Panc1 (cell line): Measurements from ENCODE around the gene INCA1. TPM values are rescaled to one million over a fixed set of nuclear protein-coding genes. Genes with fewer than 3 reads are reported as not detected.

ENCODE experiments used
- ATAC-seq: fragments of 200-7000 bp; cut with Tn5 transposase; 2 replicates; pipeline ENCODE4 v1.9.1; 2020; ENCODE audit warnings: mild to moderate bottlenecking, moderate library complexity
- BruUV-seq: library from RNA; stranded (reverse); fragments of 400-500 nt; replicated peaks from 2 replicates; lab custom pipeline; 2021; lab: Mats Ljungman, UMichigan
- CTCF ChIA-PET: fragments of 300-600 bp; sonication (Branson Sonifier 250); formaldehyde crosslinking; loops from one replicate; lab custom pipeline; 2022; ENCODE audit warnings: antibody characterized with exemption; lab: Charles Lee
- POLR2A ChIA-PET: fragments of 300-600 bp; sonication (Branson Sonifier 250); formaldehyde crosslinking; loops from one replicate; lab custom pipeline; 2022; ENCODE audit warnings: antibody characterized with exemption; lab: Charles Lee
- DNase-seq: peaks from one replicate; pipeline ENCODE4 v3.0.0-alpha.2; 2010; ENCODE audit warnings: low read depth, low spot score
- H3K27ac ChIP-seq: 2 replicates; pipeline ENCODE4 v1.5.1; 2011; ENCODE audit warnings: mild to moderate bottlenecking, low read length, inconsistent platforms
- H3K27me3 ChIP-seq: fragments of 200-500 bp; sonication (Bioruptor generic); 2 replicates; pipeline ENCODE4 v1.6.0; 2014; ENCODE audit warnings: low read length, inconsistent platforms; ENCODE audit not compliant: control insufficient read depth, insufficient read depth
- H3K36me3 ChIP-seq: fragments of 200-500 bp; sonication (Bioruptor generic); 2 replicates; pipeline ENCODE4 v1.5.1; 2014; ENCODE audit warnings: inconsistent platforms, mild to moderate bottlenecking, low read length, moderate library complexity; ENCODE audit not compliant: control insufficient read depth, insufficient read depth
- H3K4me1 ChIP-seq: 2 replicates; pipeline ENCODE4 v1.5.1; 2011; ENCODE audit warnings: inconsistent platforms, mild to moderate bottlenecking, low read length, moderate library complexity; ENCODE audit not compliant: control insufficient read depth, insufficient read depth
- H3K4me3 ChIP-seq, 2 experiments: 2 replicates each; pipeline ENCODE4 v1.5.1; 2011 to 2012; ENCODE audit warnings: low read depth in 2 of 2, low read length in 2 of 2, mild to moderate bottlenecking in 2 of 2, inconsistent platforms in 1 of 2, moderate library complexity in 1 of 2
- H3K9me3 ChIP-seq: fragments of 200-500 bp; sonication (Bioruptor generic); 2 replicates; pipeline ENCODE4 v1.5.1; 2014; ENCODE audit warnings: low read depth, mild to moderate bottlenecking, inconsistent platforms, low read length, moderate library complexity; ENCODE audit not compliant: control insufficient read depth, insufficient read depth
- CTCF ChIP-seq: fragments of 450-650 bp; IDR thresholded peaks from 2 replicates; pipeline ENCODE4 v1.5.1; 2017; ENCODE audit warnings: mild to moderate bottlenecking
- POLR2AphosphoS5 ChIP-seq: IDR thresholded peaks from 2 replicates; pipeline ENCODE4 v1.6.1; 2012; ENCODE audit warnings: mild to moderate bottlenecking, low read depth, low read length, moderate library complexity
- REST ChIP-seq, 2 experiments: IDR thresholded peaks; 2 replicates each; pipeline ENCODE4 v1.6.1; 2011 to 2012; ENCODE audit warnings: low read depth in 2 of 2, control low read depth in 1 of 2, low read length in 1 of 2, mild to moderate bottlenecking in 1 of 2, moderate library complexity in 1 of 2; ENCODE audit not compliant: insufficient read depth in 1 of 2
- SIN3A ChIP-seq: IDR thresholded peaks from 2 replicates; pipeline ENCODE4 v1.6.1; 2012; ENCODE audit warnings: low read depth, mild to moderate bottlenecking, low read length, moderate library complexity, borderline replicate concordance; ENCODE audit not compliant: insufficient read depth
- TCF7L2 ChIP-seq: IDR thresholded peaks from 2 replicates; pipeline ENCODE4 v1.6.1; 2011; ENCODE audit warnings: mild to moderate bottlenecking, low read depth, low read length, inconsistent platforms
- in situ Hi-C: cut with HindIII; loops from 2 replicates; pipeline ENCODE4 v1.10.0; 2016; ENCODE audit warnings: low sequenced_read_pairs, low pct_unique_long_range_greater_than_20kb
- intact Hi-C: fragments of 100-400 bp; cut with micrococcal nuclease; formaldehyde crosslinking; loops from one replicate; pipeline ENCODE4 v1.10.0; 2022; ENCODE audit not compliant: unreplicated experiment
- total RNA-seq: library from RNA; stranded (reverse); gene quantifications from one replicate; pipeline ENCODE4 v1.2.1, GENCODE V29; 2021; ENCODE audit not compliant: unreplicated experiment

INCA1 gene
- total RNA-seq, 1 experiment from 2014 or later: 1.7 TPM

- in situ Hi-C loops (no loop called here), intact Hi-C loops (no loop called here)
- no peaks in the 10 kb centered on the region for H3K4me1 ChIP-seq
- TF ChIP-seq SIN3A (no peak), CTCF (no peak), TCF7L2 (no peak), REST (IDR thresholded peaks at IDR 0.05; ENCODE audit: insufficient read depth in 1 of 2, low read depth in 2 of 2, low read length in 1 of 2) (no peak), POLR2AphosphoS5 (no peak)
- H3K27ac ChIP-seq: no peak overlapping the region
- H3K9me3 ChIP-seq: no peaks in the 10 kb centered on the region
- H3K27me3 ChIP-seq: no peaks in the 10 kb centered on the region
- no peak for ATAC-seq
- BruUV-seq: no TSS peak
- ChIA-PET POLR2A (interaction anchor here (0.5 kb wide), 1 partner anchor 1459 kb away, joined by 6 read pairs; no protein-coding TSS in a partner anchor), CTCF (no interaction called here)
- no peak for DNase-seq
- no peaks in the 10 kb centered on the region for H3K36me3 ChIP-seq
- H3K4me3 ChIP-seq: no peak overlapping the region
Measured at GRCh38 chr17:4978726-4979125, 18.6 kb downstream of the INCA1 start.

- no peaks in the 10 kb centered on the region for H3K9me3 ChIP-seq
- peaks cover 8% of the 10 kb centered on the region for H3K4me1 ChIP-seq
- TF ChIP-seq SIN3A: no peak
- TF ChIP-seq TCF7L2: no peak
- no peak for TF ChIP-seq REST (IDR thresholded peaks at IDR 0.05; ENCODE audit: insufficient read depth in 1 of 2, low read depth in 2 of 2, low read length in 1 of 2)
- TF ChIP-seq POLR2AphosphoS5: no peak
- no peak for TF ChIP-seq CTCF
- ChIA-PET CTCF (no interaction called here), POLR2A (no interaction called here)
- DNase-seq (no peak), ATAC-seq (no peak)
- no peak overlapping the region for H3K4me3 ChIP-seq
- in situ Hi-C loops (no loop called here), intact Hi-C loops (no loop called here)
- no peak overlapping the region for H3K27ac ChIP-seq
- no TSS peak for BruUV-seq
- no peaks in the 10 kb centered on the region for H3K27me3 ChIP-seq
- H3K36me3 ChIP-seq: no peaks in the 10 kb centered on the region
Measured at GRCh38 chr17:4974115-4974670, 23.1 kb downstream of the INCA1 start.
